HL-60 (cell line): ENCODE data around the gene CERS1.

Experiments used
- POLR2AphosphoS5 ChIP-seq: IDR thresholded peaks from 2 replicates; pipeline ENCODE4 v1.6.1; 2012; ENCODE audit warnings: low read depth
- SPI1 ChIP-seq: IDR thresholded peaks from 2 replicates; pipeline ENCODE4 v1.6.1; 2012; ENCODE audit warnings: low read depth, mild to moderate bottlenecking, borderline replicate concordance
- TF ChIP-seq, protein P1 (sequence below): IDR thresholded peaks from 2 replicates; pipeline ENCODE4 v1.6.1; 2012; ENCODE audit warnings: low read depth; ENCODE audit not compliant: insufficient replicate concordance
- TF ChIP-seq, protein P2 (sequence below): IDR thresholded peaks from one replicate; pipeline ENCODE4 v1.5.1; 2011; ENCODE audit warnings: low read length, control low read depth, inconsistent platforms; ENCODE audit not compliant: insufficient read depth

DNA sequence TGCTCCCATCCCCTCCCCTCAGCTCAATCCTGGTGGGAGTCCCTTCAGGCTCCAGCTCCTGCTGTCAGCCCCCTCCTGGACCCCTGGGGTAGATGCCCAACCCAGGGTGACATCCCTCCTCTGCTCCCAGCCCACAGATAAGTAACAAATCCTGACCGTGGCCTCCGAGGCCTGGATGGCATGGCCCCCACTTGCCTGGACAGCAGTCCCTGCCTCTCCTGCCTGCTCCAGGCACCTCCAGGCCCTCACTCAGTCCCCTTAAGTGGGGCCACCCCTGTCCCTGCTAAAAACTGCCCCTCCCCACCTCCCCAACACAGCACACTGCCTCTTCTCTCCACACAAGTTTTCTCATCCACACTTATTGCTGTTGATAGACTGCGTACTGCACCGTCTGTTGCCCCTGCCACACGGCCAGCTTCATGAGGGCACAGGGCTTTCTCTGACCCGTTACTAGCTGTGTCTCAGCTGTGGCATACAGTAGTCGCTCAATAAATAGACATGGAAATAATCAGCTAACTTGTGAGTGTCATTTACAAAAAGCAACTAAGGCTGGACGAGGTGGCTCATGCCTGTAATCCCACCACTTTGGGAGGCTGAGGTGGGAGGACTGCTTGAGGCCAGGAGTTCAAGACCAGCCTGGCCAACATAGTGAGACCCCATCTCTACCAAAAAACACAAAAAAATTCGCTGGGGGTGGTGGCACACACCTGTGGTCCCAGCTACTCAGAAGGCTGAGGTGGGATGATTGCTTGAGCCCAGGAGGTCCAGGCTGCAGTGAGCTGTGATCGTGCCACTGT, 5.8 kb downstream of the CERS1 start:
- TF ChIP-seq, protein P1, sequence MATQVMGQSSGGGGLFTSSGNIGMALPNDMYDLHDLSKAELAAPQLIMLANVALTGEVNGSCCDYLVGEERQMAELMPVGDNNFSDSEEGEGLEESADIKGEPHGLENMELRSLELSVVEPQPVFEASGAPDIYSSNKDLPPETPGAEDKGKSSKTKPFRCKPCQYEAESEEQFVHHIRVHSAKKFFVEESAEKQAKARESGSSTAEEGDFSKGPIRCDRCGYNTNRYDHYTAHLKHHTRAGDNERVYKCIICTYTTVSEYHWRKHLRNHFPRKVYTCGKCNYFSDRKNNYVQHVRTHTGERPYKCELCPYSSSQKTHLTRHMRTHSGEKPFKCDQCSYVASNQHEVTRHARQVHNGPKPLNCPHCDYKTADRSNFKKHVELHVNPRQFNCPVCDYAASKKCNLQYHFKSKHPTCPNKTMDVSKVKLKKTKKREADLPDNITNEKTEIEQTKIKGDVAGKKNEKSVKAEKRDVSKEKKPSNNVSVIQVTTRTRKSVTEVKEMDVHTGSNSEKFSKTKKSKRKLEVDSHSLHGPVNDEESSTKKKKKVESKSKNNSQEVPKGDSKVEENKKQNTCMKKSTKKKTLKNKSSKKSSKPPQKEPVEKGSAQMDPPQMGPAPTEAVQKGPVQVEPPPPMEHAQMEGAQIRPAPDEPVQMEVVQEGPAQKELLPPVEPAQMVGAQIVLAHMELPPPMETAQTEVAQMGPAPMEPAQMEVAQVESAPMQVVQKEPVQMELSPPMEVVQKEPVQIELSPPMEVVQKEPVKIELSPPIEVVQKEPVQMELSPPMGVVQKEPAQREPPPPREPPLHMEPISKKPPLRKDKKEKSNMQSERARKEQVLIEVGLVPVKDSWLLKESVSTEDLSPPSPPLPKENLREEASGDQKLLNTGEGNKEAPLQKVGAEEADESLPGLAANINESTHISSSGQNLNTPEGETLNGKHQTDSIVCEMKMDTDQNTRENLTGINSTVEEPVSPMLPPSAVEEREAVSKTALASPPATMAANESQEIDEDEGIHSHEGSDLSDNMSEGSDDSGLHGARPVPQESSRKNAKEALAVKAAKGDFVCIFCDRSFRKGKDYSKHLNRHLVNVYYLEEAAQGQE = no peak
- TF ChIP-seq, protein P2, sequence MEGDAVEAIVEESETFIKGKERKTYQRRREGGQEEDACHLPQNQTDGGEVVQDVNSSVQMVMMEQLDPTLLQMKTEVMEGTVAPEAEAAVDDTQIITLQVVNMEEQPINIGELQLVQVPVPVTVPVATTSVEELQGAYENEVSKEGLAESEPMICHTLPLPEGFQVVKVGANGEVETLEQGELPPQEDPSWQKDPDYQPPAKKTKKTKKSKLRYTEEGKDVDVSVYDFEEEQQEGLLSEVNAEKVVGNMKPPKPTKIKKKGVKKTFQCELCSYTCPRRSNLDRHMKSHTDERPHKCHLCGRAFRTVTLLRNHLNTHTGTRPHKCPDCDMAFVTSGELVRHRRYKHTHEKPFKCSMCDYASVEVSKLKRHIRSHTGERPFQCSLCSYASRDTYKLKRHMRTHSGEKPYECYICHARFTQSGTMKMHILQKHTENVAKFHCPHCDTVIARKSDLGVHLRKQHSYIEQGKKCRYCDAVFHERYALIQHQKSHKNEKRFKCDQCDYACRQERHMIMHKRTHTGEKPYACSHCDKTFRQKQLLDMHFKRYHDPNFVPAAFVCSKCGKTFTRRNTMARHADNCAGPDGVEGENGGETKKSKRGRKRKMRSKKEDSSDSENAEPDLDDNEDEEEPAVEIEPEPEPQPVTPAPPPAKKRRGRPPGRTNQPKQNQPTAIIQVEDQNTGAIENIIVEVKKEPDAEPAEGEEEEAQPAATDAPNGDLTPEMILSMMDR = no peak
- TF ChIP-seq SPI1 = no peak
- TF ChIP-seq POLR2AphosphoS5 = no peak
